ENCODE data around the gene MMAB. TPM values are rescaled to one million over a fixed set of nuclear protein-coding genes. Genes with fewer than 3 reads are reported as not detected.

Gene MMAB
- total and polyA plus RNA-seq, 2 of the 13 experiments (the other 11 are each of a cell fraction or from before 2014, with no cell fraction given), result 26.1 to 77.3 TPM

DNA sequence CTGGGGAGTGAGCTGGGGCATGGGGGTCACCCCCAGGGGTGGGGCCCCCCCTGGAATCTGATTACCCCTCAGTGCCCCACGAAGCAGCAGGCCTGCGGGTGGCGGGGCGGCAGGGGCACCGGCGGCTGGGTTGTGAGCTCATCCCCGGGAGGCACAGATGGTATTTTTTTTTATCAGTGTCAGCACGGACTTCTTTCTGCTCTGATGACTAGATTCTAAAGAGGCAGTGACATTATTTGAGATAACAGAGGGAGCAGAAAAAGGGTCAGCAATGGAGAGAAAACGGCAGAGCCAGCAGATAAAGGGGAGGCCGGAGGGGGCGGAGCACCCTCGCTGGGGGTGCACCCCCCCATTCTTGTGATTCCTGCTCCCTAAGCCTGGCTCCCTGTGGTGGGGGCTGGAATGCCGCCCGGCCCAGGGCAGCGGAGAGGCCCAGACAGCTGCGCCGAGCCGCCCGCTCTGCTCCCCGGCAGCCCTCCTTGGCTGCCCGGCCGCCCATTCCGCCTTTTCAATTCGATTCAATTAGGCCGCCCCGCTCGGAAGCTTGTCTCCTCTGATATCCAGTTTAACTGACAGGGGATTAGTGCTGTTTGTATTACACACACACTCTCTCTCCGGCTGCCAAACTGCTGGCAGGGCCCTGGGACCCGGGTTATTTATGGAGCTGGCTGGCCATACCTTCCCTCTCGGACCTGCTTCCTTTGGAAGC is 33.2 kb upstream of the MMAB start (continued):
- TF ChIP-seq, protein P1, sequence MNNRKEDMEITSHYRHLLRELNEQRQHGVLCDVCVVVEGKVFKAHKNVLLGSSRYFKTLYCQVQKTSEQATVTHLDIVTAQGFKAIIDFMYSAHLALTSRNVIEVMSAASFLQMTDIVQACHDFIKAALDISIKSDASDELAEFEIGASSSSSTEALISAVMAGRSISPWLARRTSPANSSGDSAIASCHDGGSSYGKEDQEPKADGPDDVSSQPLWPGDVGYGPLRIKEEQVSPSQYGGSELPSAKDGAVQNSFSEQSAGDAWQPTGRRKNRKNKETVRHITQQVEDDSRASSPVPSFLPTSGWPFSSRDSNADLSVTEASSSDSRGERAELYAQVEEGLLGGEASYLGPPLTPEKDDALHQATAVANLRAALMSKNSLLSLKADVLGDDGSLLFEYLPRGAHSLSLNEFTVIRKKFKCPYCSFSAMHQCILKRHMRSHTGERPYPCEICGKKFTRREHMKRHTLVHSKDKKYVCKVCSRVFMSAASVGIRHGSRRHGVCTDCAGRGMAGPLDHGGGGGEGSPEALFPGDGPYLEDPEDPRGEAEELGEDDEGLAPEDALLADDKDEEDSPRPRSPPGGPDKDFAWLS (CRISPR knock-in tag; IDR thresholded peaks at IDR 0.05; ENCODE audit: borderline replicate concordance), result 0 out of 2 replicates have a peak, but pooled peaks have one; percentile 36
- 0 out of 2 replicates have a peak, but pooled peaks have one; percentile 74 for TF ChIP-seq MTF2 (CRISPR knock-in tag; IDR thresholded peaks at IDR 0.05; ENCODE audit: borderline replicate concordance)
- 0 out of 2 replicates have a peak, but pooled peaks have one; percentile 27 for TF ChIP-seq HDAC2 (CRISPR knock-in tag; IDR thresholded peaks at IDR 0.05)
- TF ChIP-seq ZNF292 (CRISPR knock-in tag; IDR thresholded peaks at IDR 0.05; ENCODE audit: borderline replicate concordance, low read depth), result peak; percentile 49; the same call in 1 of the 2 replicates
- no peak for TF ChIP-seq ZNF878 (CRISPR knock-in tag; IDR thresholded peaks at IDR 0.05)
- TF ChIP-seq, protein P2, sequence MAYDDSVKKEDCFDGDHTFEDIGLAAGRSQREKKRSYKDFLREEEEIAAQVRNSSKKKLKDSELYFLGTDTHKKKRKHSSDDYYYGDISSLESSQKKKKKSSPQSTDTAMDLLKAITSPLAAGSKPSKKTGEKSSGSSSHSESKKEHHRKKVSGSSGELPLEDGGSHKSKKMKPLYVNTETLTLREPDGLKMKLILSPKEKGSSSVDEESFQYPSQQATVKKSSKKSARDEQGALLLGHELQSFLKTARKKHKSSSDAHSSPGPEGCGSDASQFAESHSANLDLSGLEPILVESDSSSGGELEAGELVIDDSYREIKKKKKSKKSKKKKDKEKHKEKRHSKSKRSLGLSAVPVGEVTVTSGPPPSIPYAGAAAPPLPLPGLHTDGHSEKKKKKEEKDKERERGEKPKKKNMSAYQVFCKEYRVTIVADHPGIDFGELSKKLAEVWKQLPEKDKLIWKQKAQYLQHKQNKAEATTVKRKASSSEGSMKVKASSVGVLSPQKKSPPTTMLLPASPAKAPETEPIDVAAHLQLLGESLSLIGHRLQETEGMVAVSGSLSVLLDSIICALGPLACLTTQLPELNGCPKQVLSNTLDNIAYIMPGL (CRISPR knock-in tag; IDR thresholded peaks at IDR 0.05; ENCODE audit: borderline replicate concordance in 1 of 2, low read depth in 1 of 2), result no peak
- TF ChIP-seq HNRNPLL (IDR thresholded peaks at IDR 0.05; ENCODE audit: low read depth, low read length, poor library complexity, severe bottlenecking), result peak; percentile 18
- TF ChIP-seq, protein P3, sequence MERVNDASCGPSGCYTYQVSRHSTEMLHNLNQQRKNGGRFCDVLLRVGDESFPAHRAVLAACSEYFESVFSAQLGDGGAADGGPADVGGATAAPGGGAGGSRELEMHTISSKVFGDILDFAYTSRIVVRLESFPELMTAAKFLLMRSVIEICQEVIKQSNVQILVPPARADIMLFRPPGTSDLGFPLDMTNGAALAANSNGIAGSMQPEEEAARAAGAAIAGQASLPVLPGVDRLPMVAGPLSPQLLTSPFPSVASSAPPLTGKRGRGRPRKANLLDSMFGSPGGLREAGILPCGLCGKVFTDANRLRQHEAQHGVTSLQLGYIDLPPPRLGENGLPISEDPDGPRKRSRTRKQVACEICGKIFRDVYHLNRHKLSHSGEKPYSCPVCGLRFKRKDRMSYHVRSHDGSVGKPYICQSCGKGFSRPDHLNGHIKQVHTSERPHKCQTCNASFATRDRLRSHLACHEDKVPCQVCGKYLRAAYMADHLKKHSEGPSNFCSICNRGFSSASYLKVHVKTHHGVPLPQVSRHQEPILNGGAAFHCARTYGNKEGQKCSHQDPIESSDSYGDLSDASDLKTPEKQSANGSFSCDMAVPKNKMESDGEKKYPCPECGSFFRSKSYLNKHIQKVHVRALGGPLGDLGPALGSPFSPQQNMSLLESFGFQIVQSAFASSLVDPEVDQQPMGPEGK (CRISPR knock-in tag; IDR thresholded peaks at IDR 0.05), result peak; percentile 86
- TF ChIP-seq, protein P4, sequence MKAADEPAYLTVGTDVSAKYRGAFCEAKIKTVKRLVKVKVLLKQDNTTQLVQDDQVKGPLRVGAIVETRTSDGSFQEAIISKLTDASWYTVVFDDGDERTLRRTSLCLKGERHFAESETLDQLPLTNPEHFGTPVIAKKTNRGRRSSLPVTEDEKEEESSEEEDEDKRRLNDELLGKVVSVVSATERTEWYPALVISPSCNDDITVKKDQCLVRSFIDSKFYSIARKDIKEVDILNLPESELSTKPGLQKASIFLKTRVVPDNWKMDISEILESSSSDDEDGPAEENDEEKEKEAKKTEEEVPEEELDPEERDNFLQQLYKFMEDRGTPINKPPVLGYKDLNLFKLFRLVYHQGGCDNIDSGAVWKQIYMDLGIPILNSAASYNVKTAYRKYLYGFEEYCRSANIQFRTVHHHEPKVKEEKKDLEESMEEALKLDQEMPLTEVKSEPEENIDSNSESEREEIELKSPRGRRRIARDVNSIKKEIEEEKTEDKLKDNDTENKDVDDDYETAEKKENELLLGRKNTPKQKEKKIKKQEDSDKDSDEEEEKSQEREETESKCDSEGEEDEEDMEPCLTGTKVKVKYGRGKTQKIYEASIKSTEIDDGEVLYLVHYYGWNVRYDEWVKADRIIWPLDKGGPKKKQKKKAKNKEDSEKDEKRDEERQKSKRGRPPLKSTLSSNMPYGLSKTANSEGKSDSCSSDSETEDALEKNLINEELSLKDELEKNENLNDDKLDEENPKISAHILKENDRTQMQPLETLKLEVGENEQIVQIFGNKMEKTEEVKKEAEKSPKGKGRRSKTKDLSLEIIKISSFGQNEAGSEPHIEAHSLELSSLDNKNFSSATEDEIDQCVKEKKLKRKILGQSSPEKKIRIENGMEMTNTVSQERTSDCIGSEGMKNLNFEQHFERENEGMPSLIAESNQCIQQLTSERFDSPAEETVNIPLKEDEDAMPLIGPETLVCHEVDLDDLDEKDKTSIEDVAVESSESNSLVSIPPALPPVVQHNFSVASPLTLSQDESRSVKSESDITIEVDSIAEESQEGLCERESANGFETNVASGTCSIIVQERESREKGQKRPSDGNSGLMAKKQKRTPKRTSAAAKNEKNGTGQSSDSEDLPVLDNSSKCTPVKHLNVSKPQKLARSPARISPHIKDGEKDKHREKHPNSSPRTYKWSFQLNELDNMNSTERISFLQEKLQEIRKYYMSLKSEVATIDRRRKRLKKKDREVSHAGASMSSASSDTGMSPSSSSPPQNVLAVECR (CRISPR knock-in tag; IDR thresholded peaks at IDR 0.05; ENCODE audit: borderline replicate concordance), result peak; percentile 47; the same call in 1 of the 2 replicates
- TF ChIP-seq NFKBIZ (CRISPR knock-in tag; IDR thresholded peaks at IDR 0.05), result no peak
- no peak for TF ChIP-seq LCORL (IDR thresholded peaks at IDR 0.05)
- peak; percentile 60; the same call in 1 of the 2 replicates for TF ChIP-seq LCORL (CRISPR knock-in tag; IDR thresholded peaks at IDR 0.05)
- no peak for TF ChIP-seq RELA (CRISPR knock-in tag; IDR thresholded peaks at IDR 0.05)
- TF ChIP-seq ZFY (CRISPR knock-in tag; IDR thresholded peaks at IDR 0.05), result peak; percentile 39; the same call in 1 of the 2 replicates
- TF ChIP-seq, protein P5, sequence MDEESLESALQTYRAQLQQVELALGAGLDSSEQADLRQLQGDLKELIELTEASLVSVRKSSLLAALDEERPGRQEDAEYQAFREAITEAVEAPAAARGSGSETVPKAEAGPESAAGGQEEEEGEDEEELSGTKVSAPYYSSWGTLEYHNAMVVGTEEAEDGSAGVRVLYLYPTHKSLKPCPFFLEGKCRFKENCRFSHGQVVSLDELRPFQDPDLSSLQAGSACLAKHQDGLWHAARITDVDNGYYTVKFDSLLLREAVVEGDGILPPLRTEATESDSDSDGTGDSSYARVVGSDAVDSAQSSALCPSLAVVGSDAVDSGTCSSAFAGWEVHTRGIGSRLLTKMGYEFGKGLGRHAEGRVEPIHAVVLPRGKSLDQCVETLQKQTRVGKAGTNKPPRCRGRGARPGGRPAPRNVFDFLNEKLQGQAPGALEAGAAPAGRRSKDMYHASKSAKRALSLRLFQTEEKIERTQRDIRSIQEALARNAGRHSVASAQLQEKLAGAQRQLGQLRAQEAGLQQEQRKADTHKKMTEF (CRISPR knock-in tag; IDR thresholded peaks at IDR 0.05), result 0 out of 2 replicates have a peak, but pooled peaks have one; percentile 34
- no peak for TF ChIP-seq ZBTB7B (CRISPR knock-in tag; IDR thresholded peaks at IDR 0.05)
- peak; percentile 33 for TF ChIP-seq TEAD3 (CRISPR knock-in tag; optimal IDR thresholded peaks at IDR 0.05; ENCODE audit: borderline replicate concordance)

All from HepG2 (cell line).